WTC11 (cell line): ENCODE data around the gene ARHGAP26. TPM values are rescaled to one million over a fixed set of nuclear protein-coding genes. Genes with fewer than 3 reads are reported as not detected.

ENCODE experiments used
- ATAC-seq: fragments of 200-7000 bp; cut with Tn5 transposase; 2 replicates; pipeline ENCODE4 v1.10.0; 2021; ENCODE audit warnings: mild to moderate bottlenecking, moderate library complexity
- CTCF ChIA-PET: fragments of 300-600 bp; sonication (Branson Sonifier 250); formaldehyde crosslinking; loops from one replicate; lab custom pipeline; 2021; ENCODE audit warnings: antibody characterized with exemption; lab: Charles Lee
- POLR2A ChIA-PET: fragments of 350-600 bp; sonication (Branson Sonifier 250); formaldehyde crosslinking; loops from one replicate; lab custom pipeline; 2021; ENCODE audit warnings: antibody characterized with exemption; lab: Charles Lee
- DNase-seq: peaks from one replicate; pipeline ENCODE4 v3.0.0; 2021; ENCODE audit warnings: low spot score
- H3K27ac Mint-ChIP-seq: 2 replicates; pipeline ENCODE4 v1.8.0; 2021; ENCODE audit warnings: mixed read lengths
- H3K27me3 Mint-ChIP-seq: 2 replicates; pipeline ENCODE4 v1.8.0; 2021; ENCODE audit warnings: low read depth, mild to moderate bottlenecking, moderate library complexity, mixed read lengths
- H3K36me3 Mint-ChIP-seq: 2 replicates; pipeline ENCODE4 v1.8.0; 2021; ENCODE audit warnings: mixed read lengths
- H3K4me1 Mint-ChIP-seq: 2 replicates; pipeline ENCODE4 v1.8.0; 2022; ENCODE audit warnings: mixed read lengths
- H3K4me3 Mint-ChIP-seq: 2 replicates; pipeline ENCODE4 v1.8.0; 2021; ENCODE audit warnings: mild to moderate bottlenecking, moderate library complexity, mixed read lengths
- H3K9me3 Mint-ChIP-seq: 2 replicates; pipeline ENCODE4 v1.8.0; 2021; ENCODE audit warnings: mixed read lengths
- ESRRA ChIP-seq: sonication (generic); formaldehyde crosslinking; IDR thresholded peaks from 2 replicates; pipeline ENCODE4 v1.8.1; 2022; ENCODE audit warnings: mild to moderate bottlenecking, missing genetic modification reagents, borderline replicate concordance
- FOXJ3 ChIP-seq: sonication (generic); formaldehyde crosslinking; IDR thresholded peaks from 2 replicates; pipeline ENCODE4 v1.9.0; 2021; ENCODE audit warnings: missing genetic modification reagents, mild to moderate bottlenecking, borderline replicate concordance
- FOXP1 ChIP-seq: sonication (generic); formaldehyde crosslinking; IDR thresholded peaks from 2 replicates; pipeline ENCODE4 v1.8.0; 2022; ENCODE audit warnings: missing genetic modification reagents, mild to moderate bottlenecking, moderate library complexity, borderline replicate concordance
- HMGA2 ChIP-seq: fragments of 250-450 bp; sonication (Bioruptor Pico); IDR thresholded peaks from 2 replicates; pipeline ENCODE4 v1.4.0; 2021; ENCODE audit warnings: mild to moderate bottlenecking, moderate library complexity
- JAZF1 ChIP-seq: fragments of 250-450 bp; sonication (Bioruptor Pico); IDR thresholded peaks from 2 replicates; pipeline ENCODE4 v1.9.0; 2021; ENCODE audit warnings: moderate library complexity, mild to moderate bottlenecking, inconsistent platforms
- NFE2L1 ChIP-seq: sonication (generic); formaldehyde crosslinking; IDR thresholded peaks from 2 replicates; pipeline ENCODE4 v1.8.1; 2023; ENCODE audit warnings: missing genetic modification reagents
- NFYB ChIP-seq: sonication (generic); formaldehyde crosslinking; conservative IDR thresholded peaks from 2 replicates; pipeline ENCODE4 v1.8.0; 2022; ENCODE audit warnings: low read depth, missing genetic modification reagents
- NR1H2 ChIP-seq: sonication (generic); formaldehyde crosslinking; IDR thresholded peaks from 2 replicates; pipeline ENCODE4 v1.9.0; 2021; ENCODE audit warnings: mild to moderate bottlenecking, moderate library complexity, missing genetic modification reagents
- NR3C1 ChIP-seq: sonication (generic); formaldehyde crosslinking; conservative IDR thresholded peaks from 2 replicates; pipeline ENCODE4 v1.8.1; 2023; ENCODE audit warnings: low read depth, mild to moderate bottlenecking, missing genetic modification reagents
- SMAD3 ChIP-seq: sonication (generic); formaldehyde crosslinking; IDR thresholded peaks from 2 replicates; pipeline ENCODE4 v1.8.0; 2022; ENCODE audit warnings: missing genetic modification reagents, mild to moderate bottlenecking, borderline replicate concordance
- SMAD4 ChIP-seq: sonication (generic); formaldehyde crosslinking; IDR thresholded peaks from 2 replicates; pipeline ENCODE4 v1.8.0; 2022; ENCODE audit warnings: mild to moderate bottlenecking, missing genetic modification reagents
- SOX15 ChIP-seq: fragments of 250-450 bp; sonication (Bioruptor Pico); IDR thresholded peaks from 2 replicates; pipeline ENCODE4 v1.9.0; 2021; ENCODE audit warnings: mild to moderate bottlenecking
- ZNF281 ChIP-seq: sonication (generic); formaldehyde crosslinking; IDR thresholded peaks from 2 replicates; pipeline ENCODE4 v1.8.0; 2023; ENCODE audit warnings: mild to moderate bottlenecking, missing genetic modification reagents
- ZNF512 ChIP-seq: sonication (generic); formaldehyde crosslinking; IDR thresholded peaks from 2 replicates; pipeline ENCODE4 v1.8.1; 2022; ENCODE audit warnings: missing genetic modification reagents, borderline replicate concordance
- total RNA-seq: library from RNA; stranded (reverse); gene quantifications from 3 replicates; pipeline ENCODE4 v1.2.3, GENCODE V29; 2021
- TF ChIP-seq, protein P1 (sequence below): sonication (generic); formaldehyde crosslinking; IDR thresholded peaks from 2 replicates; pipeline ENCODE4 v1.8.1; 2023; ENCODE audit warnings: mild to moderate bottlenecking, moderate library complexity, missing genetic modification reagents
- TF ChIP-seq, protein P2 (sequence below): sonication (generic); formaldehyde crosslinking; IDR thresholded peaks from 2 replicates; pipeline ENCODE4 v1.8.1; 2023; ENCODE audit warnings: mild to moderate bottlenecking, missing genetic modification reagents, moderate library complexity
- TF ChIP-seq, protein P3 (sequence below): fragments of 250-450 bp; sonication (Bioruptor Pico); conservative IDR thresholded peaks from 2 replicates; pipeline ENCODE4 v1.9.0; 2021; ENCODE audit warnings: mild to moderate bottlenecking
- TF ChIP-seq, protein P4 (sequence below): fragments of 250-450 bp; sonication (Bioruptor Pico); IDR thresholded peaks from 2 replicates; pipeline ENCODE4 v1.8.0; 2021; ENCODE audit warnings: mild to moderate bottlenecking
- TF ChIP-seq, protein P5 (sequence below): sonication (generic); formaldehyde crosslinking; conservative IDR thresholded peaks from 2 replicates; pipeline ENCODE4 v1.8.1; 2022; ENCODE audit warnings: mild to moderate bottlenecking, missing genetic modification reagents

Gene ARHGAP26
- total RNA-seq, 1 experiment from 2014 or later = 22.3 TPM

- TF ChIP-seq ESRRA = no peak
These were observed 474.0 kb downstream of the ARHGAP26 start (continued) for GRCh38 chr5:143244000-143244736.

- Mint-ChIP-seq H3K9me3 (peaks cover 23% of the 10 kb centered on the region), H3K36me3 (no peaks in the 10 kb centered on the region), H3K4me3 (no peak overlapping the region), H3K4me1 (peaks cover 5% of the 10 kb centered on the region), H3K27me3 (no peaks in the 10 kb centered on the region), H3K27ac (no peak overlapping the region)
- DNase-seq (no peak), ATAC-seq (no peak)
- ChIA-PET POLR2A (no interaction called here), CTCF (no interaction called here)
- TF ChIP-seq, protein P1, sequence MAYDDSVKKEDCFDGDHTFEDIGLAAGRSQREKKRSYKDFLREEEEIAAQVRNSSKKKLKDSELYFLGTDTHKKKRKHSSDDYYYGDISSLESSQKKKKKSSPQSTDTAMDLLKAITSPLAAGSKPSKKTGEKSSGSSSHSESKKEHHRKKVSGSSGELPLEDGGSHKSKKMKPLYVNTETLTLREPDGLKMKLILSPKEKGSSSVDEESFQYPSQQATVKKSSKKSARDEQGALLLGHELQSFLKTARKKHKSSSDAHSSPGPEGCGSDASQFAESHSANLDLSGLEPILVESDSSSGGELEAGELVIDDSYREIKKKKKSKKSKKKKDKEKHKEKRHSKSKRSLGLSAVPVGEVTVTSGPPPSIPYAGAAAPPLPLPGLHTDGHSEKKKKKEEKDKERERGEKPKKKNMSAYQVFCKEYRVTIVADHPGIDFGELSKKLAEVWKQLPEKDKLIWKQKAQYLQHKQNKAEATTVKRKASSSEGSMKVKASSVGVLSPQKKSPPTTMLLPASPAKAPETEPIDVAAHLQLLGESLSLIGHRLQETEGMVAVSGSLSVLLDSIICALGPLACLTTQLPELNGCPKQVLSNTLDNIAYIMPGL (CRISPR knock-in tag) = no peak
- TF ChIP-seq, protein P2, sequence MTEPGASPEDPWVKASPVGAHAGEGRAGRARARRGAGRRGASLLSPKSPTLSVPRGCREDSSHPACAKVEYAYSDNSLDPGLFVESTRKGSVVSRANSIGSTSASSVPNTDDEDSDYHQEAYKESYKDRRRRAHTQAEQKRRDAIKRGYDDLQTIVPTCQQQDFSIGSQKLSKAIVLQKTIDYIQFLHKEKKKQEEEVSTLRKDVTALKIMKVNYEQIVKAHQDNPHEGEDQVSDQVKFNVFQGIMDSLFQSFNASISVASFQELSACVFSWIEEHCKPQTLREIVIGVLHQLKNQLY (CRISPR knock-in tag) = no peak
- TF ChIP-seq, protein P3, sequence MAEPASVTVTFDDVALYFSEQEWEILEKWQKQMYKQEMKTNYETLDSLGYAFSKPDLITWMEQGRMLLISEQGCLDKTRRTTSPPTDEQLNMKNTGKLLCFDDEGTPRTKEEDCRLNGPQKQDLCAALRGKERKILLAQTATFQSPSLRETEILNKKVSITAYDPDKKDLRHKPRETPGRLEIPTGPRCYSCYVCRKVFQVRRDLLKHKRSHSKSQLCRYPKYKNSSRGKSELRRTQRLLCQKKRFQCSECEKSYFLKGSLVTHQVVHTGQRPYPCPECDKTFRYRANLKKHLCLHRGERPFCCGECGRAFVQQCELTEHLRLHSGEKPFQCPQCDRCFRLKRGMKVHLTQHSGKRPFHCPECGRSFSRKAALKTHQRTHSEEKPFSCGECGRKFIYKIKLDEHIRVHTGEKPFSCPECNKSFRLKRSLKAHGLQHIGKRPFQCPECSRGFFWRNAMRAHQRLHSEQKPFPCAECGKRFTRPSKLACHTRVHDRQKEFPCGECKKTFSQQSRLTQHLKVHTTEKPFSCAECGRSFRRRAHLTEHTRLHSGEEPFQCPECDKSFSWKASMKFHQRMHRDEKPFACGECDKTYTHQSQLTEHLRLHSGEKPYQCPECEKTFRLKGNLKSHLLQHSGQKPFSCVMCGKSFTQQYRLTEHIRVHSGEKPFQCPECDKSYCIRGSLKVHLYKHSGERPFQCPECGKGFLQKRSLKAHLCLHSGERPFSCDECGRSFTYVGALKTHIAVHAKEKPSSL (CRISPR knock-in tag) = no peak
- TF ChIP-seq JAZF1 (no peak), FOXJ3 (CRISPR knock-in tag) (no peak), HMGA2 (no peak), SMAD4 (CRISPR knock-in tag) (no peak), SOX15 (CRISPR knock-in tag) (no peak), ZNF281 (CRISPR knock-in tag) (no peak)
These were observed 474.8 kb downstream of the ARHGAP26 start for GRCh38 chr5:143244990-143245389.

GRCh38 chr5:143245929-143246561, 475.9 kb downstream of the ARHGAP26 start:
- H3K27me3 Mint-ChIP-seq = no peaks in the 10 kb centered on the region
- no peak for ATAC-seq
- no peak overlapping the region for H3K4me3 Mint-ChIP-seq
- H3K27ac Mint-ChIP-seq = no peak overlapping the region
- POLR2A ChIA-PET = no interaction called here
- DNase-seq = no peak
- CTCF ChIA-PET = no interaction called here
- H3K9me3 Mint-ChIP-seq = peaks cover 23% of the 10 kb centered on the region
- peaks cover 8% of the 10 kb centered on the region for H3K4me1 Mint-ChIP-seq
- H3K36me3 Mint-ChIP-seq = no peaks in the 10 kb centered on the region
- no peak for TF ChIP-seq ZNF512 (CRISPR knock-in tag)
- TF ChIP-seq, protein P3 (CRISPR knock-in tag) = no peak
- TF ChIP-seq FOXP1 = no peak
- no peak for TF ChIP-seq NR1H2 (CRISPR knock-in tag)
- no peak for TF ChIP-seq NFYB (CRISPR knock-in tag)
- TF ChIP-seq, protein P4, sequence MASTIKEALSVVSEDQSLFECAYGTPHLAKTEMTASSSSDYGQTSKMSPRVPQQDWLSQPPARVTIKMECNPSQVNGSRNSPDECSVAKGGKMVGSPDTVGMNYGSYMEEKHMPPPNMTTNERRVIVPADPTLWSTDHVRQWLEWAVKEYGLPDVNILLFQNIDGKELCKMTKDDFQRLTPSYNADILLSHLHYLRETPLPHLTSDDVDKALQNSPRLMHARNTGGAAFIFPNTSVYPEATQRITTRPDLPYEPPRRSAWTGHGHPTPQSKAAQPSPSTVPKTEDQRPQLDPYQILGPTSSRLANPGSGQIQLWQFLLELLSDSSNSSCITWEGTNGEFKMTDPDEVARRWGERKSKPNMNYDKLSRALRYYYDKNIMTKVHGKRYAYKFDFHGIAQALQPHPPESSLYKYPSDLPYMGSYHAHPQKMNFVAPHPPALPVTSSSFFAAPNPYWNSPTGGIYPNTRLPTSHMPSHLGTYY (CRISPR knock-in tag) = no peak
- TF ChIP-seq, protein P5, sequence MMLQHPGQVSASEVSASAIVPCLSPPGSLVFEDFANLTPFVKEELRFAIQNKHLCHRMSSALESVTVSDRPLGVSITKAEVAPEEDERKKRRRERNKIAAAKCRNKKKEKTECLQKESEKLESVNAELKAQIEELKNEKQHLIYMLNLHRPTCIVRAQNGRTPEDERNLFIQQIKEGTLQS (CRISPR knock-in tag) = no peak
- TF ChIP-seq NR3C1 = no peak
- no peak for TF ChIP-seq NFE2L1 (CRISPR knock-in tag)
- TF ChIP-seq SMAD3 = no peak
